A673 (cell line): Measurements from ENCODE around the gene MXRA8. TPM values are rescaled to one million over a fixed set of nuclear protein-coding genes. Genes with fewer than 3 reads are reported as not detected.

Experiments
- BruUV-seq: library from RNA; stranded (reverse); fragments of 400-500 nt; replicated peaks from 2 replicates; lab custom pipeline; 2021; lab: Mats Ljungman, UMichigan
- CTCF ChIA-PET: fragments of 300-600 bp; sonication (Branson Sonifier 250); formaldehyde crosslinking; loops from one replicate; lab custom pipeline; 2022; ENCODE audit warnings: antibody characterized with exemption; lab: Charles Lee
- POLR2A ChIA-PET: fragments of 300-600 bp; sonication (Branson Sonifier 250); formaldehyde crosslinking; loops from one replicate; lab custom pipeline; 2022; ENCODE audit warnings: antibody characterized with exemption; ENCODE audit not compliant: low non-redundant PET; lab: Charles Lee
- DNase-seq: peaks from one replicate; pipeline ENCODE4 v3.0.0-alpha.2; 2015; ENCODE audit warnings: low spot score
- H3K27ac ChIP-seq: fragments of 200-600 bp; sonication (generic); 2 replicates; pipeline ENCODE4 v1.5.1; 2016; ENCODE audit warnings: mixed run types, low read depth, mild to moderate bottlenecking, mixed read lengths, antibody characterized with exemption, low read length; ENCODE audit not compliant: poor library complexity, severe bottlenecking
- H3K27me3 ChIP-seq: fragments of 200-600 bp; sonication (generic); replicated peaks from 2 replicates; pipeline ENCODE4 v1.6.1; 2017; ENCODE audit warnings: mixed run types, low read depth, mild to moderate bottlenecking, mixed read lengths, antibody characterized with exemption, low read length; ENCODE audit not compliant: insufficient read depth, poor library complexity
- H3K36me3 ChIP-seq: fragments of 200-600 bp; sonication (generic); 2 replicates; pipeline ENCODE4 v1.6.1; 2016; ENCODE audit warnings: mixed run types, mild to moderate bottlenecking, mixed read lengths, antibody characterized with exemption, low read length; ENCODE audit not compliant: insufficient read depth, poor library complexity, severe bottlenecking
- H3K4me1 ChIP-seq: fragments of 200-600 bp; sonication (generic); 2 replicates; pipeline ENCODE4 v1.6.1; 2017; ENCODE audit warnings: mixed run types, mild to moderate bottlenecking, mixed read lengths, antibody characterized with exemption, low read length; ENCODE audit not compliant: insufficient read depth, poor library complexity, severe bottlenecking
- H3K4me3 ChIP-seq: fragments of 200-600 bp; sonication (generic); 2 replicates; pipeline ENCODE4 v1.5.1; 2016; ENCODE audit warnings: low read depth, mixed run types, mild to moderate bottlenecking, mixed read lengths, low read length; ENCODE audit not compliant: poor library complexity, severe bottlenecking
- H3K9me3 ChIP-seq: fragments of 200-600 bp; sonication (generic); 2 replicates; pipeline ENCODE4 v1.6.1; 2016; ENCODE audit warnings: mixed run types, low read depth, mild to moderate bottlenecking, mixed read lengths, antibody characterized with exemption, low read length; ENCODE audit not compliant: poor library complexity, severe bottlenecking
- CTCF ChIP-seq: fragments of 300-800, 200-600 bp; sonication (generic); conservative IDR thresholded peaks from 2 replicates; pipeline ENCODE4 v1.5.1; 2017; ENCODE audit warnings: low read depth, mild to moderate bottlenecking, antibody characterized with exemption, low read length, moderate library complexity, mixed read lengths
- EZH2 ChIP-seq: fragments of 200-600 bp; sonication (generic); IDR thresholded peaks from 2 replicates; pipeline ENCODE4 v1.6.1; 2017; ENCODE audit warnings: borderline replicate concordance, low read depth, mild to moderate bottlenecking, mixed read lengths, antibody characterized with exemption, low read length; ENCODE audit not compliant: poor library complexity, severe bottlenecking
- intact Hi-C: fragments of 100-400 bp; cut with micrococcal nuclease; formaldehyde crosslinking; loops from one replicate; pipeline ENCODE4 v1.10.0; 2022; ENCODE audit not compliant: unreplicated experiment
- total RNA-seq: library from RNA; stranded (reverse); gene quantifications from 2 replicates; pipeline ENCODE4 v1.2.3, GENCODE V29; 2021

MXRA8 gene
- total RNA-seq, 1 experiment from 2014 or later: 0.73 TPM

GRCh38 chr1:1335283-1335682 is 23.1 kb downstream of the MXRA8 start:
- H3K4me3 ChIP-seq: no peak overlapping the region
- no peaks in the 10 kb centered on the region for H3K9me3 ChIP-seq
- H3K36me3 ChIP-seq: peaks cover 6% of the 10 kb centered on the region
- ChIA-PET POLR2A (no interaction called here), CTCF (no interaction called here)
- no peak overlapping the region for H3K27ac ChIP-seq
- no peak for DNase-seq
- intact Hi-C loops: no loop called here
- BruUV-seq: no TSS peak
- TF ChIP-seq CTCF: no peak
- H3K27me3 ChIP-seq: no peaks in the 10 kb centered on the region
- H3K4me1 ChIP-seq: peaks cover 4% of the 10 kb centered on the region

DNA sequence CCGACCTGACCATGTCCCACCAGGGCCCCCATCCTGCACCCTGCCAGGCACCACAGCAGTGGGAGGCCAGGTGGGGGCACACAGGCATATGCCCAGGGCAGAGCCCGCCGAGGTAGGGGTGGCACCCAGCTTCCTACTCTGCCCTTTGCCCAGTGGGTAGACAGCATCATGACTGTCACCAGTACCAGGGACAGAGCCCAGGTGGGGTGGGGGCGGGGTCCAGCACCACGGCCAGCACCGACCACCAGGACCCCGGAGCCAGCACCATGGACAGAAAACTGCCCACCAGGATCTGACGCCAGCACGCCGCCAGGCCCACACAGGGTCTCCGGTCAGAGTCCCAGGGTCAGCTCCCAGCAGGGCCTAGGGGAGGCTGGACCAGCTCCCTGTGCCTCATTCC is 23.5 kb downstream of the MXRA8 start:
- Histone ChIP-seq H3K9me3 (no peaks in the 10 kb centered on the region), H3K4me1 (peaks cover 4% of the 10 kb centered on the region), H3K36me3 (peaks cover 3% of the 10 kb centered on the region), H3K27me3 (no peaks in the 10 kb centered on the region), H3K27ac (no peak overlapping the region), H3K4me3 (no peak overlapping the region)
- intact Hi-C loops: no loop called here
- TF ChIP-seq CTCF: no peak
- no peak for TF ChIP-seq EZH2
- ChIA-PET CTCF (no interaction called here), POLR2A (no interaction called here)
- no TSS peak for BruUV-seq
- DNase-seq: no peak

GRCh38 chr1:1333551-1334241 is 24.7 kb downstream of the MXRA8 start:
- TF ChIP-seq EZH2 (no peak), CTCF (no peak)
- no peak for DNase-seq
- CTCF ChIA-PET: no interaction called here

More at GRCh38 chr1:1333551-1334241, 24.7 kb downstream of the MXRA8 start:
- intact Hi-C loops: no loop called here
- Histone ChIP-seq H3K9me3 (no peaks in the 10 kb centered on the region), H3K27me3 (no peaks in the 10 kb centered on the region), H3K27ac (no peak overlapping the region), H3K4me3 (no peak overlapping the region), H3K36me3 (peaks cover 3% of the 10 kb centered on the region), H3K4me1 (peaks cover 4% of the 10 kb centered on the region)
- POLR2A ChIA-PET: no interaction called here
- no TSS peak for BruUV-seq
